IMR-90 (cell line): ENCODE measurements around the gene RAP1A. TPM values are rescaled to one million over a fixed set of nuclear protein-coding genes. Genes with fewer than 3 reads are reported as not detected.

ENCODE experiments used
- ATAC-seq: fragments of 200-7000 bp; cut with Tn5 transposase; 2 replicates; pipeline ENCODE4 v1.9.1; 2020; ENCODE audit warnings: low read depth, mild to moderate bottlenecking, moderate library complexity
- BruUV-seq: library from RNA; stranded (reverse); fragments of 400-500 nt; replicated peaks from 2 replicates; lab custom pipeline; 2021; lab: Mats Ljungman, UMichigan
- CTCF ChIA-PET: fragments of 300-600 bp; formaldehyde crosslinking; extraction: SDS; loops from one replicate; lab custom pipeline; 2021; ENCODE audit warnings: antibody characterized with exemption; lab: Yijun Ruan, JAX
- POLR2A ChIA-PET: fragments of 300-600 bp; sonication (Branson Sonifier 250); formaldehyde crosslinking; loops from one replicate; lab custom pipeline; 2022; ENCODE audit warnings: antibody characterized with exemption; ENCODE audit not compliant: unreplicated experiment; lab: Charles Lee
- DNase-seq: peaks from one replicate; pipeline ENCODE4 v3.0.0; 2013
- H2AFZ ChIP-seq: replicated peaks from 2 replicates; pipeline ENCODE3; 2013; ENCODE audit warnings: low read length, mild to moderate bottlenecking; ENCODE audit not compliant: poor library complexity
- H2AK5ac ChIP-seq: 2 replicates; pipeline ENCODE4 v1.6.1; 2013; ENCODE audit warnings: low read depth, low read length, inconsistent platforms
- H2AK9ac ChIP-seq: replicated peaks from 2 replicates; pipeline ENCODE3; 2013; ENCODE audit warnings: mild to moderate bottlenecking, low read depth, low read length, moderate library complexity; ENCODE audit not compliant: poor library complexity
- H2BK120ac ChIP-seq: 2 replicates; pipeline ENCODE4 v1.6.1; 2013; ENCODE audit warnings: low read depth, low read length, inconsistent platforms
- H2BK15ac ChIP-seq: 3 replicates; pipeline ENCODE4 v1.6.1; 2013; ENCODE audit warnings: low read depth, low read length, inconsistent platforms
- H2BK20ac ChIP-seq: 2 replicates; pipeline ENCODE4 v1.6.1; 2013; ENCODE audit warnings: low read depth, mild to moderate bottlenecking, inconsistent platforms, low read length, moderate library complexity
- H2BK5ac ChIP-seq: 2 replicates; pipeline ENCODE4 v1.6.1; 2013; ENCODE audit warnings: mild to moderate bottlenecking, low read depth, low read length, inconsistent platforms; ENCODE audit not compliant: poor library complexity, severe bottlenecking
- H3K14ac ChIP-seq: replicated peaks from 2 replicates; pipeline ENCODE4 v1.6.1; 2013; ENCODE audit warnings: low read depth, low read length, inconsistent platforms
- H3K18ac ChIP-seq: 2 replicates; pipeline ENCODE4 v1.6.1; 2013; ENCODE audit warnings: low read depth, low read length, control low read depth
- H3K23ac ChIP-seq: 2 replicates; pipeline ENCODE4 v1.6.1; 2013; ENCODE audit warnings: low read depth, low read length, inconsistent platforms
- H3K27ac ChIP-seq: 2 replicates; pipeline ENCODE4 v1.5.1; 2013; ENCODE audit warnings: mild to moderate bottlenecking, control low read depth, low read length; ENCODE audit not compliant: insufficient read depth
- H3K27me3 ChIP-seq: 2 replicates; pipeline ENCODE4 v1.6.1; 2013; ENCODE audit warnings: low read length; ENCODE audit not compliant: control insufficient read depth, insufficient read depth
- H3K36me3 ChIP-seq: 2 replicates; pipeline ENCODE4 v1.6.1; 2013; ENCODE audit warnings: low read length, mixed read lengths; ENCODE audit not compliant: control insufficient read depth, insufficient read depth
- H3K4ac ChIP-seq: 2 replicates; pipeline ENCODE4 v1.6.1; 2013; ENCODE audit warnings: low read depth, low read length, inconsistent platforms
- H3K4me1 ChIP-seq: 2 replicates; pipeline ENCODE4 v1.6.1; 2013; ENCODE audit warnings: low read length, mixed read lengths; ENCODE audit not compliant: control insufficient read depth, insufficient read depth
- H3K4me2 ChIP-seq: 2 replicates; pipeline ENCODE4 v1.6.1; 2013; ENCODE audit warnings: low read depth, mild to moderate bottlenecking, control low read depth, low read length, moderate library complexity
- H3K4me3 ChIP-seq: 2 replicates; pipeline ENCODE4 v1.5.1; 2013; ENCODE audit warnings: low read depth, mild to moderate bottlenecking, control low read depth, low read length, moderate library complexity; ENCODE audit not compliant: insufficient read depth
- H3K56ac ChIP-seq: 2 replicates; pipeline ENCODE4 v1.6.1; 2013; ENCODE audit warnings: low read length, inconsistent platforms; ENCODE audit not compliant: insufficient read depth; ENCODE audit errors: extremely low read depth
- H3K79me1 ChIP-seq, 2 experiments: 2 replicates each; pipeline ENCODE4 v1.6.1; 2013; ENCODE audit warnings: low read length in 2 of 2, inconsistent platforms in 1 of 2, low read depth in 1 of 2
- H3K9ac ChIP-seq: 2 replicates; pipeline ENCODE4 v1.6.1; 2013; ENCODE audit warnings: low read depth, low read length, control low read depth
- H3K9me1 ChIP-seq: 2 replicates; pipeline ENCODE4 v1.6.1; 2013; ENCODE audit warnings: low read length, inconsistent platforms; ENCODE audit not compliant: insufficient read depth
- H3K9me3 ChIP-seq: 2 replicates; pipeline ENCODE4 v1.6.1; 2013; ENCODE audit warnings: low read length; ENCODE audit not compliant: control insufficient read depth, insufficient read depth
- H4K20me1 ChIP-seq: 2 replicates; pipeline ENCODE4 v1.6.1; 2013; ENCODE audit warnings: low read length, inconsistent platforms; ENCODE audit not compliant: insufficient read depth
- H4K5ac ChIP-seq: 2 replicates; pipeline ENCODE4 v1.6.1; 2013; ENCODE audit warnings: mild to moderate bottlenecking, low read depth, low read length, control low read depth
- H4K8ac ChIP-seq, 2 experiments: 2 replicates each; pipeline ENCODE4 v1.6.1; 2013; ENCODE audit warnings: low read depth in 2 of 2, low read length in 2 of 2, control low read depth in 1 of 2, inconsistent platforms in 1 of 2
- H4K91ac ChIP-seq: 2 replicates; pipeline ENCODE4 v1.6.1; 2013; ENCODE audit warnings: low read depth, low read length, inconsistent platforms; ENCODE audit not compliant: insufficient read depth
- BHLHE40 ChIP-seq: fragments of 150-350 bp; IDR thresholded peaks from 2 replicates; pipeline ENCODE4 v1.6.1; 2016; ENCODE audit warnings: mild to moderate bottlenecking, low read depth, low read length
- CEBPB ChIP-seq: IDR thresholded peaks from 2 replicates; pipeline ENCODE4 v1.6.1; 2012; ENCODE audit warnings: low read depth, low read length, improper control_type of control experiment
- CHD1 ChIP-seq: IDR thresholded peaks from 2 replicates; pipeline ENCODE4 v1.6.1; 2012; ENCODE audit warnings: low read depth, low read length, improper control_type of control experiment
- FOS ChIP-seq: fragments of 150-350 bp; IDR thresholded peaks from 2 replicates; pipeline ENCODE4 v1.6.1; 2016; ENCODE audit warnings: low read depth, low read length
- MAFK ChIP-seq: IDR thresholded peaks from 2 replicates; pipeline ENCODE4 v1.6.1; 2012; ENCODE audit warnings: low read depth, low read length, improper control_type of control experiment
- MAZ ChIP-seq: IDR thresholded peaks from 2 replicates; pipeline ENCODE4 v1.6.1; 2012; ENCODE audit warnings: low read depth, mild to moderate bottlenecking, low read length, improper control_type of control experiment, moderate library complexity, borderline replicate concordance
- MXI1 ChIP-seq: IDR thresholded peaks from 2 replicates; pipeline ENCODE4 v1.6.1; 2012; ENCODE audit warnings: low read depth, mild to moderate bottlenecking, low read length, moderate library complexity, borderline replicate concordance
- NFE2L2 ChIP-seq: fragments of 150-350 bp; IDR thresholded peaks from 2 replicates; pipeline ENCODE4 v1.6.1; 2016; ENCODE audit warnings: low read depth, mild to moderate bottlenecking, low read length
- POLR2A ChIP-seq: IDR thresholded peaks from 2 replicates; pipeline ENCODE4 v1.6.1; 2012; ENCODE audit warnings: mild to moderate bottlenecking, low read depth, low read length
- RAD21 ChIP-seq: IDR thresholded peaks from 2 replicates; pipeline ENCODE4 v1.6.1; 2012; ENCODE audit warnings: low read length, improper control_type of control experiment
- RCOR1 ChIP-seq: IDR thresholded peaks from 2 replicates; pipeline ENCODE4 v1.6.1; 2012; ENCODE audit warnings: mild to moderate bottlenecking, low read length, improper control_type of control experiment; ENCODE audit not compliant: insufficient replicate concordance
- RFX5 ChIP-seq: IDR thresholded peaks from 2 replicates; pipeline ENCODE4 v1.8.0; 2012; ENCODE audit warnings: low read depth, mild to moderate bottlenecking, low read length, moderate library complexity
- SMC3 ChIP-seq: fragments of 150-350 bp; IDR thresholded peaks from 2 replicates; pipeline ENCODE4 v1.6.1; 2016; ENCODE audit warnings: low read depth, mild to moderate bottlenecking, antibody characterized with exemption, low read length, moderate library complexity
- USF2 ChIP-seq: fragments of 150-350 bp; IDR thresholded peaks from 2 replicates; pipeline ENCODE4 v1.6.1; 2017; ENCODE audit warnings: mild to moderate bottlenecking, antibody characterized with exemption, low read length, low read depth
- WGBS, 2 experiments: methylation state at CpG; one replicate each; pipeline versions ENCODE4 v1.1.5 to v1.1.7; 2013; ENCODE audit warnings: missing lambda C conversion rate in 2 of 2; ENCODE audit not compliant: insufficient read length in 1 of 2; ENCODE audit errors: extremely low coverage in 2 of 2; 5-methylcytosine and 5-hydroxymethylcytosine counted together
- dilution Hi-C: fragments of 300-500 bp; cut with HindIII; formaldehyde crosslinking; loops from one replicate; pipeline ENCODE4 v1.14.3; 2018; ENCODE audit warnings: low sequenced_read_pairs; ENCODE audit not compliant: unreplicated experiment
- in situ Hi-C: fragments of 300-500 bp; cut with MboI; formaldehyde crosslinking; loops from 3 replicates; pipeline ENCODE4 v1.14.3; 2019; ENCODE audit warnings: low sequenced_read_pairs, inconsistent platforms, mixed read lengths
- intact Hi-C: fragments of 100-400 bp; cut with micrococcal nuclease; formaldehyde crosslinking; loops from 2 replicates; pipeline ENCODE4 v1.10.0; 2022
- polyA plus RNA-seq, 3 experiments: library from polyadenylated mRNA; depleted of rRNA; stranded (reverse); fragments of >200 nt; gene quantifications; 2 replicates each; pipeline ENCODE4 v1.2.3, GENCODE V29; 2012; ENCODE audit warnings: low replicate concordance in 1 of 3
- total RNA-seq: library from RNA; depleted of rRNA; stranded (reverse); fragments of >200 nt; gene quantifications from 2 replicates; pipeline ENCODE4 v1.2.3, GENCODE V29; 2012
- TF ChIP-seq, protein P1 (sequence below): fragments of 150-350 bp; IDR thresholded peaks from 2 replicates; pipeline ENCODE4 v1.6.1; 2016; ENCODE audit warnings: low read depth, mild to moderate bottlenecking, low read length, moderate library complexity, borderline replicate concordance
- TF ChIP-seq, protein P2 (sequence below): conservative IDR thresholded peaks from 2 replicates; pipeline ENCODE4 v1.5.1; 2012; ENCODE audit warnings: mild to moderate bottlenecking, low read depth, low read length, improper control_type of control experiment

RAP1A gene
- total and polyA plus RNA-seq, 2 of the 4 experiments (the other 2 are of a cell fraction): 18.1 to 43.6 TPM

GRCh38 chr1:111582016-111582415 lies 37.6 kb upstream of the RAP1A start:
- no peak overlapping the region for H2BK5ac ChIP-seq
- H2BK15ac ChIP-seq: no peak overlapping the region; the same call in 2 of the 3 replicates
- BruUV-seq: no TSS peak
- no peak overlapping the region for H3K4me2 ChIP-seq
- no peak overlapping the region for H2AK9ac ChIP-seq
- no peak overlapping the region for H3K4me3 ChIP-seq
- H3K9me3 ChIP-seq: no peaks in the 10 kb centered on the region
- peaks cover 2% of the 10 kb centered on the region for H3K4me1 ChIP-seq
- peak overlapping the region; percentile 9; the same call in 1 of the 2 replicates for H2BK20ac ChIP-seq
- H3K79me1 ChIP-seq: no peaks in the 10 kb centered on the region
- POLR2A ChIA-PET: interaction anchor here (0.6 to 1.0 kb wide), 3 partner anchors 28 to 133 kb away, joined by 4 to 6 read pairs (median 5); partner anchors contain the start of genes ATP5PB and WDR77
- in situ Hi-C loops: no loop called here
- DNase-seq (no peak), ATAC-seq (no peak)
- no peaks in the 10 kb centered on the region for H3K36me3 ChIP-seq
- H2AFZ ChIP-seq: no peak overlapping the region
- H2BK120ac ChIP-seq: no peak overlapping the region
- 38% methylated on average over 1 of the region's 1 CpG; no CpG with 5 or more reads in 1 of the 2 experiments for WGBS, 2 experiments
- H4K5ac ChIP-seq: no peak overlapping the region
- dilution Hi-C loops: no loop called here
- no peak overlapping the region for H3K23ac ChIP-seq
- intact Hi-C loops: no loop called here
- no peak overlapping the region for H3K18ac ChIP-seq
- CTCF ChIA-PET: interaction anchor here (0.7 kb wide), 1 partner anchor 93 kb away, joined by 3 read pairs; no protein-coding TSS in a partner anchor
- H3K14ac ChIP-seq: no peak overlapping the region
- H2AK5ac ChIP-seq: 0 out of 2 replicates have a peak overlapping the region, but pooled peaks have one; percentile 22
- H3K9me1 ChIP-seq: no peaks in the 10 kb centered on the region
- TF ChIP-seq POLR2A (no peak), MAZ (no peak), FOS (no peak), RFX5 (no peak), MAFK (no peak), RCOR1 (no peak), CHD1 (no peak), RAD21 (no peak), MXI1 (no peak), CEBPB (no peak), SMC3 (no peak), NFE2L2 (no peak), BHLHE40 (no peak), USF2 (no peak)
- TF ChIP-seq, protein P1, sequence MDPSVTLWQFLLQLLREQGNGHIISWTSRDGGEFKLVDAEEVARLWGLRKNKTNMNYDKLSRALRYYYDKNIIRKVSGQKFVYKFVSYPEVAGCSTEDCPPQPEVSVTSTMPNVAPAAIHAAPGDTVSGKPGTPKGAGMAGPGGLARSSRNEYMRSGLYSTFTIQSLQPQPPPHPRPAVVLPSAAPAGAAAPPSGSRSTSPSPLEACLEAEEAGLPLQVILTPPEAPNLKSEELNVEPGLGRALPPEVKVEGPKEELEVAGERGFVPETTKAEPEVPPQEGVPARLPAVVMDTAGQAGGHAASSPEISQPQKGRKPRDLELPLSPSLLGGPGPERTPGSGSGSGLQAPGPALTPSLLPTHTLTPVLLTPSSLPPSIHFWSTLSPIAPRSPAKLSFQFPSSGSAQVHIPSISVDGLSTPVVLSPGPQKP: no peak
- TF ChIP-seq, protein P2, sequence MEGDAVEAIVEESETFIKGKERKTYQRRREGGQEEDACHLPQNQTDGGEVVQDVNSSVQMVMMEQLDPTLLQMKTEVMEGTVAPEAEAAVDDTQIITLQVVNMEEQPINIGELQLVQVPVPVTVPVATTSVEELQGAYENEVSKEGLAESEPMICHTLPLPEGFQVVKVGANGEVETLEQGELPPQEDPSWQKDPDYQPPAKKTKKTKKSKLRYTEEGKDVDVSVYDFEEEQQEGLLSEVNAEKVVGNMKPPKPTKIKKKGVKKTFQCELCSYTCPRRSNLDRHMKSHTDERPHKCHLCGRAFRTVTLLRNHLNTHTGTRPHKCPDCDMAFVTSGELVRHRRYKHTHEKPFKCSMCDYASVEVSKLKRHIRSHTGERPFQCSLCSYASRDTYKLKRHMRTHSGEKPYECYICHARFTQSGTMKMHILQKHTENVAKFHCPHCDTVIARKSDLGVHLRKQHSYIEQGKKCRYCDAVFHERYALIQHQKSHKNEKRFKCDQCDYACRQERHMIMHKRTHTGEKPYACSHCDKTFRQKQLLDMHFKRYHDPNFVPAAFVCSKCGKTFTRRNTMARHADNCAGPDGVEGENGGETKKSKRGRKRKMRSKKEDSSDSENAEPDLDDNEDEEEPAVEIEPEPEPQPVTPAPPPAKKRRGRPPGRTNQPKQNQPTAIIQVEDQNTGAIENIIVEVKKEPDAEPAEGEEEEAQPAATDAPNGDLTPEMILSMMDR: no peak
- H3K4ac ChIP-seq: no peak overlapping the region
- H3K27ac ChIP-seq: no peak overlapping the region
- H3K9ac ChIP-seq: no peak overlapping the region
- no peak overlapping the region for H3K56ac ChIP-seq
- no peaks in the 10 kb centered on the region; the same call in 1 of the 2 replicates for H3K27me3 ChIP-seq
- no peak overlapping the region for H4K8ac ChIP-seq
- no peaks in the 10 kb centered on the region for H4K20me1 ChIP-seq
- H4K91ac ChIP-seq: no peak overlapping the region
